ENCODE data around the gene DNAJB14. TPM values are rescaled to one million over a fixed set of nuclear protein-coding genes. Genes with fewer than 3 reads are reported as not detected.

Gene DNAJB14
- total and polyA plus RNA-seq, 2 of the 4 experiments (the other 2 are of a cell fraction): 12.9 to 15.6 TPM

DNA sequence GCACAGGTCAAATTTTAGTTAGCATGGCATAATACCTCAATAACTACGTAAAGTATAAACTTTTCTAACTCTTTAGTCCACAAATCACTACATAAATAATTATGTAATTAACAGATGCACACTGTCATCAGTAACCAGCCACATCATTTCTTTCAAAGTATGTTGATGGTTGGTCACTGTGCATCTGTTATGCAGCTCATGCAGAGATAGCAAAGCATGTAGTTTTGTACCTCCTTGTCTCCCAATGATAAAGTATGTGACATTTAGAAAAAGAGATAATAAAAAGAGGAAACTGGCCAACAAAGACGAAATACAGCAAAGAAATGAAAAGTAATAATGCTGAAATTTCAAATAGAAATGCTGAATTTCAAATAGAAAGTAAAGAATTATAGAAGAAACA is 55.1 kb downstream of the DNAJB14 start:
- H3K9me1 ChIP-seq (ENCODE audit: insufficient read depth, low read length): no peaks in the 10 kb centered on the region
- dilution Hi-C loops (cut with HindIII; ENCODE audit: low sequenced_read_pairs, unreplicated experiment): no loop called here

More for the DNA sequence above, 55.1 kb downstream of the DNAJB14 start:
- Histone ChIP-seq H3K4ac (ENCODE audit: low read depth, low read length) (no peak overlapping the region), H3K27me3 (ENCODE audit: control insufficient read depth, insufficient read depth, low read length) (no peaks in the 10 kb centered on the region), H3K9ac (ENCODE audit: low read depth, low read length) (no peak overlapping the region), H3K79me1 (ENCODE audit: low read depth in 1 of 2, low read length in 2 of 2) (peaks cover 4 to 36% of the 10 kb centered on the region in 2 experiments), H3K14ac (replicated peaks; ENCODE audit: low read depth, low read length) (no peak overlapping the region), H3K23ac (ENCODE audit: low read depth, low read length) (no peak overlapping the region), H3K4me1 (ENCODE audit: control insufficient read depth, insufficient read depth, low read length) (peaks cover 4% of the 10 kb centered on the region), H2AK9ac (replicated peaks; ENCODE audit: low read depth, low read length, poor library complexity) (no peak overlapping the region), H2AK5ac (ENCODE audit: low read depth, low read length) (no peak overlapping the region), H4K91ac (ENCODE audit: insufficient read depth, low read depth, low read length) (no peak overlapping the region), H2BK120ac (ENCODE audit: low read depth, low read length) (no peak overlapping the region), H3K56ac (ENCODE audit: extremely low read depth, insufficient read depth, low read length) (no peak overlapping the region), H3K27ac (ENCODE audit: insufficient read depth, low read length) (no peak overlapping the region), H4K20me1 (ENCODE audit: insufficient read depth, low read length) (peaks cover 4% of the 10 kb centered on the region; the same call in 1 of the 2 replicates), H4K8ac (ENCODE audit: low read depth in 2 of 2, low read length in 2 of 2) (no peak overlapping the region), H3K18ac (ENCODE audit: low read depth, low read length) (no peak overlapping the region), H2BK20ac (ENCODE audit: low read depth, low read length) (no peak overlapping the region), H2BK5ac (ENCODE audit: low read depth, low read length, poor library complexity, severe bottlenecking) (no peak overlapping the region), H3K4me3 (ENCODE audit: insufficient read depth, low read depth, low read length) (no peak overlapping the region), H3K36me3 (ENCODE audit: control insufficient read depth, insufficient read depth, low read length) (no peaks in the 10 kb centered on the region; the same call in 1 of the 2 replicates), H4K5ac (ENCODE audit: low read depth, low read length) (no peak overlapping the region), H2BK15ac (ENCODE audit: low read depth, low read length) (no peak overlapping the region), H3K4me2 (ENCODE audit: low read depth, low read length) (no peak overlapping the region), H2AFZ (replicated peaks; ENCODE audit: low read length, poor library complexity) (no peak overlapping the region), H3K9me3 (ENCODE audit: control insufficient read depth, insufficient read depth, low read length) (no peaks in the 10 kb centered on the region)
- ATAC-seq (ENCODE audit: low read depth): no peak
- WGBS, 2 experiments (ENCODE audit: extremely low coverage in 2 of 2, insufficient read length in 1 of 2): no CpG with 5 or more reads among the region's 2 CpGs
- in situ Hi-C loops (cut with MboI; ENCODE audit: low sequenced_read_pairs): no loop called here
- ChIA-PET POLR2A (ENCODE audit: unreplicated experiment) (no interaction called here), CTCF (no interaction called here)
- no peak for DNase-seq
- intact Hi-C loops (cut with micrococcal nuclease): loop anchor here (5.0 kb wide), 1 partner anchor 169 kb away; no protein-coding TSS in a partner anchor
- no TSS peak for BruUV-seq (replicated peaks)
- no peak for TF ChIP-seq MAZ (IDR thresholded peaks at IDR 0.05; ENCODE audit: borderline replicate concordance, low read depth, low read length)
- no peak for TF ChIP-seq SMC3 (IDR thresholded peaks at IDR 0.05; ENCODE audit: low read depth, low read length)
- TF ChIP-seq, protein P1, sequence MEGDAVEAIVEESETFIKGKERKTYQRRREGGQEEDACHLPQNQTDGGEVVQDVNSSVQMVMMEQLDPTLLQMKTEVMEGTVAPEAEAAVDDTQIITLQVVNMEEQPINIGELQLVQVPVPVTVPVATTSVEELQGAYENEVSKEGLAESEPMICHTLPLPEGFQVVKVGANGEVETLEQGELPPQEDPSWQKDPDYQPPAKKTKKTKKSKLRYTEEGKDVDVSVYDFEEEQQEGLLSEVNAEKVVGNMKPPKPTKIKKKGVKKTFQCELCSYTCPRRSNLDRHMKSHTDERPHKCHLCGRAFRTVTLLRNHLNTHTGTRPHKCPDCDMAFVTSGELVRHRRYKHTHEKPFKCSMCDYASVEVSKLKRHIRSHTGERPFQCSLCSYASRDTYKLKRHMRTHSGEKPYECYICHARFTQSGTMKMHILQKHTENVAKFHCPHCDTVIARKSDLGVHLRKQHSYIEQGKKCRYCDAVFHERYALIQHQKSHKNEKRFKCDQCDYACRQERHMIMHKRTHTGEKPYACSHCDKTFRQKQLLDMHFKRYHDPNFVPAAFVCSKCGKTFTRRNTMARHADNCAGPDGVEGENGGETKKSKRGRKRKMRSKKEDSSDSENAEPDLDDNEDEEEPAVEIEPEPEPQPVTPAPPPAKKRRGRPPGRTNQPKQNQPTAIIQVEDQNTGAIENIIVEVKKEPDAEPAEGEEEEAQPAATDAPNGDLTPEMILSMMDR (conservative IDR thresholded peaks at IDR 0.05; ENCODE audit: low read depth, low read length): no peak
- no peak for TF ChIP-seq RFX5 (IDR thresholded peaks at IDR 0.05; ENCODE audit: low read depth, low read length)
- TF ChIP-seq CHD1 (IDR thresholded peaks at IDR 0.05; ENCODE audit: low read depth, low read length): no peak
- TF ChIP-seq NFE2L2 (IDR thresholded peaks at IDR 0.05; ENCODE audit: low read depth, low read length): no peak
- no peak for TF ChIP-seq RCOR1 (IDR thresholded peaks at IDR 0.05; ENCODE audit: insufficient replicate concordance, low read length)
- no peak for TF ChIP-seq MAFK (IDR thresholded peaks at IDR 0.05; ENCODE audit: low read depth, low read length)
- TF ChIP-seq, protein P2, sequence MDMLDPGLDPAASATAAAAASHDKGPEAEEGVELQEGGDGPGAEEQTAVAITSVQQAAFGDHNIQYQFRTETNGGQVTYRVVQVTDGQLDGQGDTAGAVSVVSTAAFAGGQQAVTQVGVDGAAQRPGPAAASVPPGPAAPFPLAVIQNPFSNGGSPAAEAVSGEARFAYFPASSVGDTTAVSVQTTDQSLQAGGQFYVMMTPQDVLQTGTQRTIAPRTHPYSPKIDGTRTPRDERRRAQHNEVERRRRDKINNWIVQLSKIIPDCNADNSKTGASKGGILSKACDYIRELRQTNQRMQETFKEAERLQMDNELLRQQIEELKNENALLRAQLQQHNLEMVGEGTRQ (IDR thresholded peaks at IDR 0.05; ENCODE audit: low read depth, low read length): no peak
- no peak for TF ChIP-seq MXI1 (IDR thresholded peaks at IDR 0.05; ENCODE audit: borderline replicate concordance, low read depth, low read length)
- TF ChIP-seq RAD21 (IDR thresholded peaks at IDR 0.05; ENCODE audit: low read length): no peak
- no peak for TF ChIP-seq POLR2A (IDR thresholded peaks at IDR 0.05; ENCODE audit: low read depth, low read length)
- no peak for TF ChIP-seq CEBPB (IDR thresholded peaks at IDR 0.05; ENCODE audit: low read depth, low read length)
- TF ChIP-seq FOS (IDR thresholded peaks at IDR 0.05; ENCODE audit: low read depth, low read length): no peak
- TF ChIP-seq BHLHE40 (IDR thresholded peaks at IDR 0.05; ENCODE audit: low read depth, low read length): no peak
